Calu3 (cell line): ENCODE measurements around the gene MRGPRX3. TPM values are rescaled to one million over a fixed set of nuclear protein-coding genes. Genes with fewer than 3 reads are reported as not detected.
A peak's percentile ranks its signal among the peaks of the same experiment; 100 is the strongest.

Experiments
- BruUV-seq: library from RNA; stranded (reverse); fragments of 400-500 nt; replicated peaks from 2 replicates; lab custom pipeline; 2021; lab: Mats Ljungman, UMichigan
- CTCF ChIA-PET: fragments of 300-600 bp; sonication (Branson Sonifier 250); formaldehyde crosslinking; loops from one replicate; lab custom pipeline; 2022; ENCODE audit warnings: antibody characterized with exemption; lab: Charles Lee
- DNase-seq: peaks from one replicate; pipeline ENCODE4 v3.0.0; 2022
- H3K27ac Mint-ChIP-seq: one replicate; pipeline ENCODE4 v1.8.0; 2022; ENCODE audit warnings: mixed read lengths; ENCODE audit not compliant: unreplicated experiment
- H3K27me3 Mint-ChIP-seq: one replicate; pipeline ENCODE4 v1.8.0; 2022; ENCODE audit warnings: mixed read lengths; ENCODE audit not compliant: unreplicated experiment
- H3K36me3 Mint-ChIP-seq: one replicate; pipeline ENCODE4 v1.8.0; 2022; ENCODE audit warnings: mild to moderate bottlenecking, moderate library complexity, mixed read lengths; ENCODE audit not compliant: insufficient read depth, unreplicated experiment
- H3K4me1 Mint-ChIP-seq: one replicate; pipeline ENCODE4 v1.8.0; 2022; ENCODE audit warnings: mild to moderate bottlenecking, low read depth, mixed read lengths; ENCODE audit not compliant: unreplicated experiment
- H3K4me3 Mint-ChIP-seq: one replicate; pipeline ENCODE4 v1.8.0; 2022; ENCODE audit warnings: mild to moderate bottlenecking, low read depth, moderate library complexity, mixed read lengths; ENCODE audit not compliant: unreplicated experiment
- H3K9me3 Mint-ChIP-seq: one replicate; pipeline ENCODE4 v1.8.0; 2022; ENCODE audit warnings: low read depth, mixed read lengths; ENCODE audit not compliant: unreplicated experiment
- intact Hi-C: fragments of 100-400 bp; cut with micrococcal nuclease; formaldehyde crosslinking; loops from one replicate; pipeline ENCODE4 v1.10.0; 2022; ENCODE audit not compliant: unreplicated experiment
- total RNA-seq: library from RNA; stranded (reverse); gene quantifications from 2 replicates; pipeline ENCODE4 v1.2.3, GENCODE V29; 2022
- TF ChIP-seq, protein P1 (sequence below): fragments of 200-600 bp; IDR thresholded peaks from one replicate; pipeline ENCODE4 v1.8.0; 2022; ENCODE audit warnings: antibody characterized with exemption; ENCODE audit not compliant: unreplicated experiment

Gene MRGPRX3
- total RNA-seq, 1 experiment from 2014 or later: not detected

DNA sequence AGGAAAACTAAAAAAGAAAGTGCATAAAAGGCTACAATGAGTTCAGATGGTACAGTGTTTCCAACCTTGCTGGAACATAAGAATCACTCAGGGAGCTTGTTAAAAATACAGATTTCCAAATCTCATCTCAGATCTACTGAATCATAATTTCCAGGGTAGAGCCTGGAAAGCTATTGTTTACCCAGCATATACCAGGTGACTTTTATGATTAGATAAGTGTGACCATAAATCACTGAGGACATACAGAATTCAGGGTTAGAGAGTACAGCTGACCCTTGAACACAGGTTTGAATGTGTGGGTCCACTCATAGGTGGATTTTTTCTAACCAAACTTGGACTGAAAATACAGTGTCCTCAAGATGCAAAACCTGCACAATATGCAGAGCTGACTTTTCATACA, 38.4 kb upstream of the MRGPRX3 start:
- CTCF ChIA-PET: no interaction called here
- no TSS peak for BruUV-seq
- Mint-ChIP-seq H3K9me3 (no peaks in the 10 kb centered on the region), H3K36me3 (no peaks in the 10 kb centered on the region), H3K27ac (no peak overlapping the region), H3K27me3 (no peaks in the 10 kb centered on the region), H3K4me3 (no peak overlapping the region), H3K4me1 (no peaks in the 10 kb centered on the region)
- no peak for DNase-seq
- TF ChIP-seq, protein P1, sequence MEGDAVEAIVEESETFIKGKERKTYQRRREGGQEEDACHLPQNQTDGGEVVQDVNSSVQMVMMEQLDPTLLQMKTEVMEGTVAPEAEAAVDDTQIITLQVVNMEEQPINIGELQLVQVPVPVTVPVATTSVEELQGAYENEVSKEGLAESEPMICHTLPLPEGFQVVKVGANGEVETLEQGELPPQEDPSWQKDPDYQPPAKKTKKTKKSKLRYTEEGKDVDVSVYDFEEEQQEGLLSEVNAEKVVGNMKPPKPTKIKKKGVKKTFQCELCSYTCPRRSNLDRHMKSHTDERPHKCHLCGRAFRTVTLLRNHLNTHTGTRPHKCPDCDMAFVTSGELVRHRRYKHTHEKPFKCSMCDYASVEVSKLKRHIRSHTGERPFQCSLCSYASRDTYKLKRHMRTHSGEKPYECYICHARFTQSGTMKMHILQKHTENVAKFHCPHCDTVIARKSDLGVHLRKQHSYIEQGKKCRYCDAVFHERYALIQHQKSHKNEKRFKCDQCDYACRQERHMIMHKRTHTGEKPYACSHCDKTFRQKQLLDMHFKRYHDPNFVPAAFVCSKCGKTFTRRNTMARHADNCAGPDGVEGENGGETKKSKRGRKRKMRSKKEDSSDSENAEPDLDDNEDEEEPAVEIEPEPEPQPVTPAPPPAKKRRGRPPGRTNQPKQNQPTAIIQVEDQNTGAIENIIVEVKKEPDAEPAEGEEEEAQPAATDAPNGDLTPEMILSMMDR: no peak
- intact Hi-C loops: no loop called here

GRCh38 chr11:18100926-18101656, 31.3 kb upstream of the MRGPRX3 start:
- no peaks in the 10 kb centered on the region for H3K9me3 Mint-ChIP-seq
- BruUV-seq: no TSS peak
- TF ChIP-seq, protein P1: no peak
- no peak overlapping the region for H3K27ac Mint-ChIP-seq
- CTCF ChIA-PET: no interaction called here
- peaks cover 15% of the 10 kb centered on the region for H3K36me3 Mint-ChIP-seq
- H3K4me3 Mint-ChIP-seq: no peak overlapping the region
- H3K4me1 Mint-ChIP-seq: peaks cover 11% of the 10 kb centered on the region
- intact Hi-C loops: loop anchor here (10.0 kb wide), 1 partner anchor 86 kb away; the partner anchor contains the start of gene SERGEF
- no peaks in the 10 kb centered on the region for H3K27me3 Mint-ChIP-seq
- no peak for DNase-seq

GRCh38 chr11:18105086-18105801, 27.1 kb upstream of the MRGPRX3 start:
- no peak for DNase-seq
- Mint-ChIP-seq H3K4me1 (peaks cover 21% of the 10 kb centered on the region), H3K36me3 (peaks cover 16% of the 10 kb centered on the region), H3K27me3 (peaks cover 4% of the 10 kb centered on the region), H3K4me3 (peak overlapping the region; percentile 97), H3K27ac (peak overlapping the region; percentile 81), H3K9me3 (no peaks in the 10 kb centered on the region)
- intact Hi-C loops: loop anchor here (5.0 to 10.0 kb wide), 2 partner anchors 90 to 118 kb away; partner anchors contain the start of gene SERGEF
- CTCF ChIA-PET: interaction anchor here (1.2 to 1.8 kb wide), 3 partner anchors 10 to 374 kb away, joined by 3 to 14 read pairs (median 3); partner anchors contain the start of gene SERGEF
- TF ChIP-seq, protein P1: no peak
- no TSS peak for BruUV-seq

GRCh38 chr11:18105802-18106574, 26.4 kb upstream of the MRGPRX3 start, which contains the start of gene SAAL1:
TSS of gene SAAL1 (minus strand) at chr11:18106082. CDS start at chr11:18106041, 41 bp downstream.
- DNase-seq: peak; percentile 91
- Mint-ChIP-seq H3K27ac (peak within 1 kb of the TSS; percentile 81), H3K36me3 (peaks cover 16% of the 10 kb centered on the region), H3K4me1 (peaks cover 21% of the 10 kb centered on the region), H3K4me3 (peak within 1 kb of the TSS; percentile 97), H3K27me3 (peaks cover 11% of the 10 kb centered on the region), H3K9me3 (no peaks in the 10 kb centered on the region)
- CTCF ChIA-PET: interaction anchor here (0.8 to 1.8 kb wide), 5 partner anchors 9 to 375 kb away, joined by 3 to 14 read pairs (median 3); partner anchors contain the start of gene SERGEF
- TF ChIP-seq, protein P1: peak; percentile 79
- intact Hi-C loops: loop anchor here (5.0 to 10.0 kb wide), 2 partner anchors 91 to 119 kb away; partner anchors contain the start of gene SERGEF
- BruUV-seq: TSS peak; percentile 47
